ENCODE data around the gene ARSG. TPM values are rescaled to one million over a fixed set of nuclear protein-coding genes. Genes with fewer than 3 reads are reported as not detected.

The ARSG gene
- total and polyA plus RNA-seq, 9 of the 15 experiments (the other 6 are each of a cell fraction or from before 2014, with no cell fraction given) = 1.0 to 5.6 (median 1.8) TPM

GRCh38 chr17:68462381-68463210, 171.3 kb downstream of the ARSG start (continued):
- TF ChIP-seq GTF2E2 (tag; IDR thresholded peaks at IDR 0.05) = no peak
- TF ChIP-seq ZNF184 (CRISPR knock-in tag; IDR thresholded peaks at IDR 0.05) = no peak
- TF ChIP-seq L3MBTL2 (IDR thresholded peaks at IDR 0.05) = peak; percentile 48; the same call in 1 of the 2 replicates
- TF ChIP-seq ZSCAN32 (CRISPR knock-in tag; IDR thresholded peaks at IDR 0.05) = no peak
- TF ChIP-seq HNRNPK (IDR thresholded peaks at IDR 0.05; ENCODE audit: low read depth, low read length, poor library complexity, severe bottlenecking) = no peak
- no peak for TF ChIP-seq CGGBP1 (CRISPR knock-in tag; IDR thresholded peaks at IDR 0.05)
- TF ChIP-seq CHCHD3 (CRISPR knock-in tag; IDR thresholded peaks at IDR 0.05) = no peak
- TF ChIP-seq ZNF644 (tag; IDR thresholded peaks at IDR 0.05; ENCODE audit: low read depth) = no peak
- no peak for TF ChIP-seq ESRRB (CRISPR knock-in tag; IDR thresholded peaks at IDR 0.05; ENCODE audit: borderline replicate concordance)
- 0 out of 2 replicates have a peak, but pooled peaks have one; percentile 16 for TF ChIP-seq RB1 (IDR thresholded peaks at IDR 0.05; ENCODE audit: low read depth)
- TF ChIP-seq BCLAF1 (IDR thresholded peaks at IDR 0.05; ENCODE audit: borderline replicate concordance in 1 of 2, control insufficient read depth in 1 of 2, low read depth in 2 of 2, low read length in 1 of 2) = no peak
- TF ChIP-seq ARID2 (IDR thresholded peaks at IDR 0.05) = peak; percentile 76; the same call in 1 of the 2 replicates
- no peak for TF ChIP-seq NUFIP1 (IDR thresholded peaks at IDR 0.05; ENCODE audit: partially characterized antibody)
- no peak for TF ChIP-seq FUS (optimal IDR thresholded peaks at IDR 0.05; ENCODE audit: low read depth, low read length)
- no peak for TF ChIP-seq ZNF785 (CRISPR knock-in tag; IDR thresholded peaks at IDR 0.05)
- no peak for TF ChIP-seq ZNF311 (CRISPR knock-in tag; IDR thresholded peaks at IDR 0.05)
- no peak for TF ChIP-seq RFX5 (IDR thresholded peaks at IDR 0.05; ENCODE audit: low read depth, low read length)
- no peak for TF ChIP-seq POLR2G (IDR thresholded peaks at IDR 0.05; ENCODE audit: low read depth, low read length)
- no peak for TF ChIP-seq SLC30A9 (CRISPR knock-in tag; IDR thresholded peaks at IDR 0.05)
- TF ChIP-seq ZFX (CRISPR knock-in tag; IDR thresholded peaks at IDR 0.05) = no peak
- TF ChIP-seq, protein P1, sequence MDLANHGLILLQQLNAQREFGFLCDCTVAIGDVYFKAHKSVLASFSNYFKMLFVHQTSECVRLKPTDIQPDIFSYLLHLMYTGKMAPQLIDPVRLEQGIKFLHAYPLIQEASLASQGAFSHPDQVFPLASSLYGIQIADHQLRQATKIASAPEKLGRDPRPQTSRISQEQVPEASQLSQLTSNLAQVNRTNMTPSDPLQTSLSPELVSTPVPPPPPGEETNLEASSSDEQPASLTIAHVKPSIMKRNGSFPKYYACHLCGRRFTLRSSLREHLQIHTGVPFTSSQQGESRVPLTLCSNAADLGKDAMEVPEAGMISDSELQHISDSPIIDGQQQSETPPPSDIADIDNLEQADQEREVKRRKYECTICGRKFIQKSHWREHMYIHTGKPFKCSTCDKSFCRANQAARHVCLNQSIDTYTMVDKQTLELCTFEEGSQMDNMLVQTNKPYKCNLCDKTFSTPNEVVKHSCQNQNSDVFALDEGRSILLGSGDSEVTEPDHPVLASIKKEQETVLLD (IDR thresholded peaks at IDR 0.05) = no peak
- TF ChIP-seq ILF3 (IDR thresholded peaks at IDR 0.05; ENCODE audit: borderline replicate concordance) = no peak
- peak; percentile 46; the same call in 1 of the 2 replicates for TF ChIP-seq BACH1 (tag; IDR thresholded peaks at IDR 0.05)
- no peak for TF ChIP-seq ZNF134 (CRISPR knock-in tag; conservative IDR thresholded peaks at IDR 0.05)
- no peak for TF ChIP-seq STAT5B (CRISPR knock-in tag; IDR thresholded peaks at IDR 0.05)
- TF ChIP-seq ZNF274 (IDR thresholded peaks at IDR 0.05; ENCODE audit: borderline replicate concordance, low read depth, low read length) = no peak
